SKM-1 (cell line): ENCODE data around the gene PHTF1.
A peak's percentile ranks its signal among the peaks of the same experiment; 100 is the strongest.
"Not testable (repeated sequence)": the region's sequence is repeated elsewhere in the genome, so short reads cannot be mapped to it uniquely, and the experiment has no call there.

Experiments used
- DNase-seq: peaks from one replicate; lab custom pipeline; 2025; ENCODE audit not compliant: unreplicated experiment; lab: John Stamatoyannopoulos, UW

The PHTF1 gene

GRCh38 chr1:113732802-113733201 lies 26.5 kb downstream of the PHTF1 start:
- DNase-seq, result no peak

- DNase-seq, result no peak
These were observed 38.3 kb downstream of the PHTF1 start for GRCh38 chr1:113721010-113721409.

- not testable (repeated sequence) for DNase-seq
These were observed 40.7 kb downstream of the PHTF1 start for GRCh38 chr1:113718621-113719020.

GRCh38 chr1:113717506-113717905 lies 41.8 kb downstream of the PHTF1 start:
- not testable (repeated sequence) for DNase-seq

GRCh38 chr1:113714606-113715269 lies 44.5 kb downstream of the PHTF1 start:
- no peak for DNase-seq

- peak; percentile 10 for DNase-seq
These were observed 57.9 kb downstream of the PHTF1 start for GRCh38 chr1:113701429-113701828.

GRCh38 chr1:113694910-113695309 lies 64.4 kb downstream of the PHTF1 start:
- DNase-seq, result no peak

- DNase-seq, result no peak
These were observed 66.4 kb downstream of the PHTF1 start for GRCh38 chr1:113692824-113693431.

- DNase-seq, result no peak
These were observed 66.9 kb downstream of the PHTF1 start for GRCh38 chr1:113692342-113692741.

GRCh38 chr1:113691184-113691583 lies 68.1 kb downstream of the PHTF1 start:
- no peak for DNase-seq

- no peak for DNase-seq
These were observed 72.2 kb downstream of the PHTF1 start for GRCh38 chr1:113686891-113687618.

GRCh38 chr1:113684153-113684541 lies 75.1 kb downstream of the PHTF1 start:
- DNase-seq, result no peak

GRCh38 chr1:113683384-113684152 lies 75.7 kb downstream of the PHTF1 start:
- DNase-seq, result no peak

- no peak for DNase-seq
These were observed 77.5 kb downstream of the PHTF1 start for GRCh38 chr1:113681596-113682337.

- DNase-seq, result no peak
These were observed 81.2 kb downstream of the PHTF1 start for GRCh38 chr1:113678159-113678469.

- peak; percentile 23 for DNase-seq
These were observed 81.8 kb downstream of the PHTF1 start for GRCh38 chr1:113677250-113678158.

GRCh38 chr1:113676524-113676923 lies 82.8 kb downstream of the PHTF1 start:
- no peak for DNase-seq

GRCh38 chr1:113675302-113675701 lies 84.0 kb downstream of the PHTF1 start:
- DNase-seq, result peak; percentile 9

- no peak for DNase-seq
These were observed 84.7 kb downstream of the PHTF1 start for GRCh38 chr1:113674591-113674990.

- no peak for DNase-seq
These were observed 86.8 kb downstream of the PHTF1 start for GRCh38 chr1:113672491-113672890.
